GM10266 (cell line): ENCODE data around the gene MACROD2.

Source experiments
- DNase-seq: peaks from one replicate; pipeline ENCODE4 v3.0.0; 2012; ENCODE audit errors: extremely low spot score
- TF ChIP-seq, protein P1 (sequence below): IDR thresholded peaks from 2 replicates; pipeline ENCODE4 v1.5.1; 2012; ENCODE audit warnings: mild to moderate bottlenecking, low read depth; ENCODE audit not compliant: control insufficient read depth, insufficient read depth; ENCODE audit errors: missing control alignments

MACROD2 gene

DNA sequence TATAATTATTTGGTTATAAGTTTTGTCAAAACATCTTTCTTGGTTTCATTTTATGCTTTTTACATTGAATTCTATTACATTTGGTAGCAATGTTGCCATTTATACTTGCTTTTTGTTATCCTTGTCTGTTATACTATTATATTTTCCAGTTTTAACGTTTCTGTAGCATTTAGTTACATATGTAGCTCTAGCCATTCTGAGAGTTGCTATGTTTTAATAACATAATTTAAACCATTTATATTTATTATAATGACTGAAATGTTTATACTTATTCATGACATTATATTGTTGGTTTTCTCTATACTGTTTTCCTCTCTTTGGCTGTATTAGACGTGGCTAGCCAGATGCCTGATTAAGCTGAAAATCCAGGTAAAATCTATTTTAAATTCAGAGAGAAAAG is 594.1 kb downstream of the MACROD2 start:
- DNase-seq, result no peak
- TF ChIP-seq, protein P1, sequence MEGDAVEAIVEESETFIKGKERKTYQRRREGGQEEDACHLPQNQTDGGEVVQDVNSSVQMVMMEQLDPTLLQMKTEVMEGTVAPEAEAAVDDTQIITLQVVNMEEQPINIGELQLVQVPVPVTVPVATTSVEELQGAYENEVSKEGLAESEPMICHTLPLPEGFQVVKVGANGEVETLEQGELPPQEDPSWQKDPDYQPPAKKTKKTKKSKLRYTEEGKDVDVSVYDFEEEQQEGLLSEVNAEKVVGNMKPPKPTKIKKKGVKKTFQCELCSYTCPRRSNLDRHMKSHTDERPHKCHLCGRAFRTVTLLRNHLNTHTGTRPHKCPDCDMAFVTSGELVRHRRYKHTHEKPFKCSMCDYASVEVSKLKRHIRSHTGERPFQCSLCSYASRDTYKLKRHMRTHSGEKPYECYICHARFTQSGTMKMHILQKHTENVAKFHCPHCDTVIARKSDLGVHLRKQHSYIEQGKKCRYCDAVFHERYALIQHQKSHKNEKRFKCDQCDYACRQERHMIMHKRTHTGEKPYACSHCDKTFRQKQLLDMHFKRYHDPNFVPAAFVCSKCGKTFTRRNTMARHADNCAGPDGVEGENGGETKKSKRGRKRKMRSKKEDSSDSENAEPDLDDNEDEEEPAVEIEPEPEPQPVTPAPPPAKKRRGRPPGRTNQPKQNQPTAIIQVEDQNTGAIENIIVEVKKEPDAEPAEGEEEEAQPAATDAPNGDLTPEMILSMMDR, result no peak

DNA sequence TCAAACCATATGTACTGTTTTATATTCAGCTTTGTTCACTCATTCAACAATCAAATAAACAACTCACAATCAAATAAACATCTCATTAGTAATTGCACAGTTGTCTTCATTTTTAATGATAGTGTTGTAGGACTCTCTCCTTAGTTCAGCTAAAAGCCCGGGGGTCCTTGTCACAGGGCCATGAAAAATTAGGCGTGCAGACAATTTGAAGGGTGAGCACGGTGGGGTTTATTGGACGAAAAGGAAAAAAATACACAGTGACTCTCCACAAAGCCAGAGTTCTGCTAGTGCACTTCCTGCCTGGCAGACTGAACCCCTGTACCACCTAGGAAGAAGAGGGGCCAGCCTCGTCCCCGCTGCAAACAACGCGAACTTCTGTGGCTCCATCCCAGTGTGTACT is 599.7 kb downstream of the MACROD2 start:
- no peak for DNase-seq
- TF ChIP-seq, protein P1, result no peak

DNA sequence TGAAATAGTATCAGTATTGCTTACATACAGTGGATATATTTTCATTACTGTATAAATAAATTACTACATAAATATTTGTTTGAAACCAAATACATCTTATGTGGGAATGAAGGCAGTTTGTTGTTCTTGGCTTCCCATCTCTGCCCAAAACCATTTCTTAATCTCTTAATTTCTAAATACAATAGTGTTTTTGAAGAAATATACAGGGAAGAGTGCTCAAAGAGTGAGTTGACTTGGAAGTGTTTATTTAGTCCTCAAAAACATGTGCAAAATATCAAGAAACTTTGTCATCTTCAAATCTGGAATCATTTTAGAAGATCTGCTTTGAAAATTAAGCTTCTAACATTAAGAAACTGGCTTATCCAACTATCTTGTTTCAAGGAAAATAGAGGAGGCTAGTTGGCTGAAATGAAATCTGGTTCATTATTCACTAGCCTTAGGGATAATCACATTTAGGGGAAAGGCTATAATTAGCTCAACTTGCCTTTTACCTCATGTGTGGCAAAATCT is 601.9 kb downstream of the MACROD2 start:
- no peak for DNase-seq
- TF ChIP-seq, protein P1, result no peak

DNA sequence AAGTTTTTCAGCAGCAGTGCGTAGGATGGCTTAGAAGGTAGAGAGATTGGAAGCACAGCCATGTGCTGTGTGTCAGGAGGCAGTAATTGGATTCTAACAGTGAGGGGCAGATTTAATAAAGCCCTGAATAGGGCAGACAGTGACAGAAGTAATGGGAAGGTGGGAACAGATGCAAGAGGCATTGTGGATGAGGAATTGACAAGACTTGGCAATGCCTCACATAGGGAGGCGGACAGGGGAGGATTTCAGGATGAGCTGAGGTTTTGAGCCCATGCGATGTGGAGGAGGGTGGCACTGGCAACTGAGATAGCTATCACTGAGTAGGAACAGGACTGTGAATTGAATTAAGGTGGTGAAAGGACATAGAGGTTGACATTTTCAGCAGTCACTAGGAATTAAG is 604.3 kb downstream of the MACROD2 start:
- no peak for DNase-seq
- TF ChIP-seq, protein P1, result no peak

DNA sequence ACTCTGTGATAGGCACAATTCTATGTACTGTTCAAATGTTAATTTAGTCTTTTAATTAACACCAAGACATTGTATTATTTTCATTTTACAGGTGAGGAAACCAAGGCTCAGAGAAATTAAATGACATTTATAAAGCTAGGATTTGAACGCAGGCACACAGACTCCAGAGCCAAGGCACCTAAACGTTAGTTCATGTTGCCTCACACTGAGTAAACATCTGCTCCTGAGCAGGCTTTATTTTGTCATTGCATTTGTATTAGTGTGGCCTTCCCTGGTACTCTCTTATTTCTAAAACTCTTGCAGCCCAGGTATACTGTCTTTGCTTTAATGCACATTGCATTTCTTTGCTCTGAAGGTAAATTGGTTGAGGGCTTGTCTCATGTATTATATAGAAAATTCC is 605.2 kb downstream of the MACROD2 start:
- TF ChIP-seq, protein P1, result no peak
- DNase-seq, result no peak

DNA sequence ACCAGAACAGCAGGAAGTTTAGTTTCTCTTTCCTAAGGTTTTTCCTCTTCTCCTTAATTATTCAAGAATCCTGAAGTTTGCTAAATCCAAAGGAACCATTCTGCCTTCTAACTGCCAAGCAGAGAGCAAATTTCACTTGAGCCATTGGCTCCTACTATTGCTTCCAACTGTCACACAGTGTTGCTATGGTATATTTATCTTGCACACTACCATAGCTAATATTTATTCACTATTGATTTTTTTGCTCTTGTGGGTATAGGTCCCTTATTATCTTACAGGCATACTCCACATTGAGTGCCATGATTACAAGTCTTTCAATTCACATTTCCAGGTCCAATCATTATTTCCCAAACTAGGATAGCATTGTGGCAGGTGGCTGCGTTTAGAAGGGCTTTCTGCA is 608.8 kb downstream of the MACROD2 start:
- TF ChIP-seq, protein P1, result no peak
- DNase-seq, result no peak

DNA sequence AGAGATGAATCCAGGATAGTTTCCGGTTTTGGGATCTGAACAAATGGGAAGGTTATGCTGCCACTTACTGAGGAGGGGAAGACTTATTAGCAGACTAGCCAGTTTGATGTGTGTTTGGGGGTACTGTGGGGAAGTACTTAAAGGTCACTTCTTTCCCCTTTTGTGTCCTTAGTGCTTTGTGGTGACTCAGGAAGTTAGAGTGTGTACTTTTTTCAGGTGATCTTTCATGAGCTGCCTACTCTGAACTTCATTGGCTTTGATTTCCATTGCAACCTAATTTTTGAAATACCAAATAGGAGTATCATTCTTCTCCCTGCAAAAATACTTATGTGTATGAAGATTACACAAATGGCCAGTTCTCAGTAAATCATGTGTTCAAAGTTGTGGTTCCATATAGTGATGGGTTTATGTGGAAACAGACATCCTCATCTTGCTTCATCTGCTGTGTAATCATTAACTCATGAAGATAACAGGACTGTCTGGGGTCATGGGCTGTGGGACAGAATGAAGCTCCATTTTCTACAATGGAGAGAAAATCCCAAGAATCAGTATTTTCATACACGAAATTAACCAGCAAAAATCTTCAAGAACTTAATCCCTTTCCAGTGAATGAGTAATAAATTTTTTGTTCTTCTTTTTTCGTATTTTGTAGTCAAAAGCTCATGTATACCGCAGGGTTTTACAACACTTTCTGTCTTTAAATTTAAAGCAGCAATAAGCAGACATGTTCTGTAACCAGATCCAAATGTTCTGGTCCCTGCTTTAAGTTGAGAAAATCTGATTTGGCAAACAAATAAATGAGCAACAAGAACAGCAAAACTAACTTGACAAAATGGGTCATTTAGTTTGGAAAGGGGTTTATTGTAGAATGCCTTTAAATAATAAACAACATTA is 614.3 kb downstream of the MACROD2 start:
- DNase-seq, result no peak
- TF ChIP-seq, protein P1, result no peak
